Urinary bladder (tissue), 4 donors: ENCODE data around the gene PRMT2. TPM values are rescaled to one million over a fixed set of nuclear protein-coding genes. Genes with fewer than 3 reads are reported as not detected.

Source experiments
- DNase-seq: peaks from one replicate; pipeline ENCODE4 v3.0.0-alpha.2; 2015; ENCODE audit errors: extremely low spot score
- H3K27ac ChIP-seq: one replicate; pipeline ENCODE4 v1.5.1; 2013; ENCODE audit warnings: low read depth, mild to moderate bottlenecking, moderate library complexity
- H3K36me3 ChIP-seq: one replicate; pipeline ENCODE4 v1.6.1; 2013; ENCODE audit warnings: mild to moderate bottlenecking, moderate library complexity; ENCODE audit not compliant: insufficient read depth
- H3K4me1 ChIP-seq: one replicate; pipeline ENCODE4 v1.6.1; 2013; ENCODE audit warnings: mild to moderate bottlenecking, moderate library complexity; ENCODE audit not compliant: insufficient read depth
- H3K4me3 ChIP-seq: one replicate; pipeline ENCODE4 v1.5.1; 2013; ENCODE audit warnings: low read depth, low read length
- WGBS: extraction: QIAGEN DNeasy Blood & Tissue Kit; methylation state at CpG from one replicate; pipeline ENCODE4 v1.1.7; 2013; 5-methylcytosine and 5-hydroxymethylcytosine counted together
- polyA plus RNA-seq: library from polyadenylated mRNA; stranded (reverse); fragments of 200-250 nt; gene quantifications from one replicate; pipeline ENCODE4 v1.2.3, GENCODE V29; 2013
- total RNA-seq: library from RNA; depleted of rRNA; stranded (reverse); fragments of >200 nt; gene quantifications from one replicate; pipeline ENCODE4 v1.2.3, GENCODE V29; 2014
- donor health status: healthy with polysubstance abuse.
- donor health status: healthy.

PRMT2 gene
- total and polyA plus RNA-seq, 2 donors: 122 to 145 TPM

DNA sequence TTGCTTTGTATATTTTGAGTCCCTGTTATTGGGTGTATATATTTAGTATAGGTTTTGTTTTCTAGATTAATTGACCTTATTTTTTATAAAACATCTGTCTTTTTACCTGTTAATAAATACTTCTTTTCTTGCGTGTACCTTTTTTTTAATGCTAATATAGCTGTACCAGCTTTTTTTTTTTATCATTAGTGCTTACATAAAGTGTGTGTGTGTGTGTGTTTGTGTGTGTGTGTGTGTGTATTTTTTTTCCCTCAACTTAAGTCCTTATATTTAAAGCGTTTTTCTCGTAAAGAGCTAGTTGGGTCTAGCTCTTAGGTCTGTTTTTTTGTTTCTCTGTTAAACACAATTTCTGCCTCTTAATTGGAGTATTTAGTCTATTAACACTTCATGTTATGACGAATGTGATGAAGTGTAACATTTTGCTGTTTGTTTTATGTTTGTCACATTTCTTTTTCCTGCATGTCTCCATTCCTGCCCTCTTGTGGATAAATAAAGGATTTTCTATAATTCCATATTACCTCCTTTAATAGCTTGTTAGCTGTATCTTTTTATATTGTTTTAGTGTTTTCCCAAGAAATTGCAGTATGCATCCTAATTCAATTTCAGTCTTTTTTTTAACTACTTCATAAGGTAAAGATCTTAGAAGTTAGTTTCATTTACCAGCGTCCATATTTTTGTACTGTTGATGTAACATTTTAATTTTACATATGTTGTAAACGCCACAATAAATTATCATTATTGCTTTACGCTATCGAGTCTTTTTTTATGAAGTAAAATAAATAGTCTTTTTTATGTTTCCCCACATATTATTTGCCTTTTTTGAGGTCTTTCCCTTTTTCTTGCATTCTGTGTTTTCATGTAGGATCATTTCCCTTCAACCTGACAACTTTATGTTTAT lies 4.3 kb downstream of the PRMT2 start:
- 84% methylated on average over 8 of the region's 8 CpGs for WGBS

DNA sequence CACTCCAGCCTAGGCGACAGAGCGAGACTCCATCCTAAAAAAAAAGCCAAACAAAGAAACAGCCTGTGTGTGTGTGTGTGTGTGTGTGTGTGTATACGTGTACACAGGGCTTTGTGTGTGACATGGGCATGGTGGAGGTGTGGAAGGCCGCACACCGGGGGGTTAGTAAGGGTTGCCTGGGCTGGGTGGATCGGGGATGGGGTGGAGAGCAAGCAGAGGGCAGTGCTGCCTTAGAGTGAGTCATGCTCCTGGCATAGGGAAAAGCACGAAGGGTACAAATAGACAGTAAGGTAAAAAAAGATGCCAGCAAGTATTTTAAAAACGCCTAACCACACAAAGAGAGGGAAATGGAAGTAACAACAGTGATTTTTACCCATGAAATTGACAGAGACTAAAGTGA lies 6.2 kb downstream of the PRMT2 start:
- WGBS: 82% methylated on average over 8 of the region's 8 CpGs
- DNase-seq: no peak
- H3K4me1 ChIP-seq: no peaks in the 10 kb centered on the region
- no peak overlapping the region for H3K27ac ChIP-seq
- no peak overlapping the region for H3K4me3 ChIP-seq
- H3K36me3 ChIP-seq: peaks cover 10% of the 10 kb centered on the region

More for the DNA sequence above, 4.3 kb downstream of the PRMT2 start:
- H3K36me3 ChIP-seq: peaks cover 10% of the 10 kb centered on the region
- DNase-seq: no peak
- no peaks in the 10 kb centered on the region for H3K4me1 ChIP-seq
- H3K4me3 ChIP-seq: no peak overlapping the region
- no peak overlapping the region for H3K27ac ChIP-seq

DNA sequence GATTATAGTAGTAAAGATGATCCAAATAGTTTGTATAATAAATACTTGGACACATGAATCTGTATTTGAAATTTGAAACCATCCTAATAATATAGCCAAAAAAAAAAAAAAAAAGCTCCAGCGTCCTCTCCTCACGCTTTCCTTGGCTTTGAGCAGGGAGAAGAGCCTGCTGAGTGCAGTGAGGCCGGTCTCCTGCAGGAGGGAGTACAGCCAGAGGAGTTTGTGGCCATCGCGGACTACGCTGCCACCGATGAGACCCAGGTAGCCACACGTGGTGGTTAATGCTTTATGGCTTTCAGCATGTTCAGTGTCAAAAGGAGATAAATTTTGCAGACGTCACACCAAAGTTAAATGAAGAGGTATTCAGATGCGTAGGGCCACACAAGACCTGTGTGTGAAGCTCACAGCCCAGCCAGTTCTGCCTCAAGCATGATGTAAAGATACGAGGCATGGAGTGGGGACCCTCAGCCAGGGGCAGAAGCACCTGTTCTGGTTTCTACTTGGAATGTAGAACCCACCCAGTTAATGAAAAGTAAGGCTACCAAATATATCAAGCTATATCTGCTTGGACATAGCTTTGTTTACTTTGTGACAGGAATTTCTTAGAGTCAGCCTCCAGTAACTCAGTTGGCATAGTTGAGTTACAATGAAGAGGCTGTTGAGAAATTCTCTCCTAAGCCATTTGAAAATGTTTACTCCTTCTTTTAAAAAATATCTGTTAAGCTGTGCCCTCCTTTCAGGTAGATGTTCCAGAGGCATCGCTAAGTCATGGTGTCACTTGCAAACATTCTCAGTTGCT lies 8.1 kb downstream of the PRMT2 start:
- Histone ChIP-seq H3K36me3 (peaks cover 10% of the 10 kb centered on the region), H3K4me3 (no peak overlapping the region), H3K4me1 (no peaks in the 10 kb centered on the region), H3K27ac (no peak overlapping the region)
- WGBS: 68% methylated on average over 12 of the region's 12 CpGs
- no peak for DNase-seq

DNA sequence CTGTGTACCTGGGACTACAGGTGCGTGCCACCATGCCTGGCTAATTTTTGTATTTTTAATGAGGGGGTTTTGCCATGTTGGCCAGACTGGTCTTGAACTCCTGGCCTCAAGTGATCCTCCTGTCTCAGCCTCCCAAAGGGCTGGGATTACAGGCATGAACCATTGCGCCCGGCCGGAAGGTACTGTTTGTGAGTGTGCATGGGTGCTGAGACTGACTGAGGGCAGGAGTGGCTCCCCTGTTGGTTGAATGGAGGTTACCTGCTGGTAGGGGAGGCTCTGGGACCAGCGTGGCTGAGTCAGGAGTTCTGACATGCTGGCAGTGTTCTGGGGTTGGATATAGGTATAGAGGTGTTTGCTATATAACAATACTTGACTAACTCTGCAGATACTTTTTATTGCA lies 10.4 kb downstream of the PRMT2 start:
- H3K4me1 ChIP-seq: no peaks in the 10 kb centered on the region
- peaks cover 10% of the 10 kb centered on the region for H3K36me3 ChIP-seq
- H3K4me3 ChIP-seq: no peak overlapping the region
- 98% methylated on average over 5 of the region's 5 CpGs for WGBS
- H3K27ac ChIP-seq: no peak overlapping the region
- no peak for DNase-seq

DNA sequence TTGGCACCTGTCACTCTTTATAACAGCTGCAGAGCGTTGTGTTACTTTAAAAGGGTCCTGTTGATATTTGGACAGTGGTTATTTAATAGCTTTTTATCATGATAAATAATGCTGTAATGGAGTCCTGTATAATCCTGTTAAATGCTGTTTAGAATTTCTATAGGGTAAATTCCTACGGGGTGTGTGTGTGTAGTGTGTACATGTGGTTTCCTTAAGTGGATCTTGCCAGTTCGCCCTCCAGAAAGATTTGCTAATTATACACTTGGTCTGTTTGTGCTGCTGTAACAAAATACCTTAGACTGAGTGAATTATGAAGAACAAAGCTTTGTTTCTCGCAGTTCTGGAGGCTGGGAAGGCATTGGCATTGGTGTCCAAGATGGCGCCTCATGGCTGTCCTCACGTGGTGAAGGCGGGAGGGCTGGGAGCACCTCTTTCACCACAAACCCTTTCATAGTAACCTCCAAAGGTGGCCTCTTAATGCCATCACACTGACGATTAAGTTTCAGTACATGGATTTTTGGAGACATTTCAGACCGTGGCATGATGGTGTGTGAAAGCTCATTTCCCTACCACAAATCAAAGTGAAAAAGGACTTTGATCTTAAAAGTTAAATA lies 11.2 kb downstream of the PRMT2 start:
- 94% methylated on average over 9 of the region's 9 CpGs for WGBS
- no peak for DNase-seq
- Histone ChIP-seq H3K36me3 (peaks cover 10% of the 10 kb centered on the region), H3K4me1 (no peaks in the 10 kb centered on the region), H3K27ac (no peak overlapping the region), H3K4me3 (no peak overlapping the region)

DNA sequence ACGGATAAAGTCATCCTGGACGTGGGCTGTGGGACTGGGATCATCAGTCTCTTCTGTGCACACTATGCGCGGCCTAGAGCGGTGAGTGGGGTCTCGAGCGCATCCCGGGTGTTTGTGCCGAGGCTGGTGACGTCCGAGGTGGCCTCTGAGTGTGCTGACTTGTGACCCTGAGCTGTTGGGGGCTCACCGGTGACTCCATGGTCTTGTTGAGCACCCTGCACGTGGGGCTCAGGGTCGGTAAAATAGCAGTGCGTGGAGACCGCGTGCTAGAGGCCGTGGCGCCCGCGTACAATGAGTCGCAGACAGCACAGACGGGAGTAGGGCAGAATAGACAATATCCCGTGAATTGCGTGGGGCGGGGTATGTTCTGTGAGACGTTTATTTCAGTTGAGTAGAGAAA lies 13.1 kb downstream of the PRMT2 start:
- Histone ChIP-seq H3K36me3 (peaks cover 10% of the 10 kb centered on the region), H3K27ac (no peak overlapping the region), H3K4me3 (no peak overlapping the region), H3K4me1 (no peaks in the 10 kb centered on the region)
- WGBS: 93% methylated on average over 27 of the region's 27 CpGs
- DNase-seq: no peak

DNA sequence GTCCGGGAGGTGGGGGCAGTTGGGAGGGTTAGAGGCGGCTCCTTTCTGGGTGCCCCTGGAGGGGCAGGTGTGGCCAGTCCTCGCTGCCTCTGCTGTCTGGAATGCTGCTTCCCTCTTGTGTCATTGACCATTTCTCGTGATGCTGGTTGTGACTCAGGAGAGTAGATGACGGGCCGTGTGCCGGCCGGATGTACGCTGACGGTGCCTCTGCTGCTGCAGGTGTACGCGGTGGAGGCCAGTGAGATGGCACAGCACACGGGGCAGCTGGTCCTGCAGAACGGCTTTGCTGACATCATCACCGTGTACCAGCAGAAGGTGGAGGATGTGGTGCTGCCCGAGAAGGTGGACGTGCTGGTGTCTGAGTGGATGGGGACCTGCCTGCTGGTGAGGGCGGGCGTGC lies 13.9 kb downstream of the PRMT2 start:
- H3K36me3 ChIP-seq: peaks cover 5% of the 10 kb centered on the region
- 94% methylated on average over 19 of the region's 19 CpGs for WGBS
- no peaks in the 10 kb centered on the region for H3K4me1 ChIP-seq
- no peak for DNase-seq
- H3K27ac ChIP-seq: no peak overlapping the region
- H3K4me3 ChIP-seq: no peak overlapping the region

DNA sequence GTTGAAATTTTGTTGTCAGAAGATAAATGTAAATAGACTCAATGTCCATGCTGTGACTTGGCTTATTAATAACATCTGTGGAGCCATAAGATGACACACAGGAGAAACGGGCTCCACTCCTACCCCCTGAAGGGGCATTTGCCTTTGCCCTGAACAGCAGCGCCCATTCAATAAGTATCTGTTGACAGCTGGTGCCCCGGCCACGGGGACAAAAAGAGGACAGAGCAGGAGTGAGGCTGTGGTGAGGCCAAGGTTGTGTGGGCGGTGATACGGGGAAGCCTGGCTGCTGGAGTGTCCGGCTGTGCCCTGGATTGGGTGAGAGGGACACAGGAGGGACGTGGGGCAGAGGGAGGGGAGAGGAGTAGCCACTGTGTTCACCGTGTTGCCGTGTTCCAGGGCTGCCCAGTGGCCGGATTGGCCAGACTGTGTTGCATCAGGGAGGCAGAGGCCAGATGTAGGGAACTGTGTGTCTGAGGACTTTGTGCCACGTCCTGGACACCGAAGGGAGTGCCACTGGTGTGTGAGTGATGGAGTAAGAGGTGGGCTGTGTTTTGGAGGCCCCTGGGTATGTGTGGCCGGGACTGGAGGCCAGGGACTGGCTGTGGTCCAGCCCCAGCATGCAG lies 15.1 kb downstream of the PRMT2 start:
- H3K4me1 ChIP-seq: no peaks in the 10 kb centered on the region
- no peak for DNase-seq
- H3K36me3 ChIP-seq: peaks cover 2% of the 10 kb centered on the region
- no peak overlapping the region for H3K4me3 ChIP-seq
- no peak overlapping the region for H3K27ac ChIP-seq
- 88% methylated on average over 14 of the region's 14 CpGs for WGBS

DNA sequence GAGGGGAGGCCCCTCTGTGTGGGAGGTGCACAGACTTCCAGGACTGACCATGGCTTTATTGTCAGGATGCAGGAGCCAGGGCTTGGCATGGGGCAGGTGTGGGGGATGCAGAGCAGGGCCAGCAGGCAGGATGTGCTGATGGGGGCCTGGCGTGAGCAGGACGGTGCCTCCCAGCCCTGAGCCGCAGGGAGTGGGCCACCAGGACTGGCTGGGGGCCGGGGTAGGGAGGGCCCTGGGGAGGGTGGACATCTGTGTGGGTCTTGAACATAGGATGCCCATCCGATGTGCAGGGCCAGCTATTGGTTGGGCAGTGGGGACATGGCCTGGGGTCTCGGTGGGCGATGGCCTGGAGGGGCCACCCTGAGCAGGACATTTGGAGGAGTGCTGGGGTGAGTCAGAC lies 15.6 kb downstream of the PRMT2 start:
- Histone ChIP-seq H3K4me3 (no peak overlapping the region), H3K36me3 (peaks cover 2% of the 10 kb centered on the region), H3K4me1 (no peaks in the 10 kb centered on the region), H3K27ac (no peak overlapping the region)
- DNase-seq: no peak
- over 99% methylated on average over 7 of the region's 7 CpGs for WGBS

DNA sequence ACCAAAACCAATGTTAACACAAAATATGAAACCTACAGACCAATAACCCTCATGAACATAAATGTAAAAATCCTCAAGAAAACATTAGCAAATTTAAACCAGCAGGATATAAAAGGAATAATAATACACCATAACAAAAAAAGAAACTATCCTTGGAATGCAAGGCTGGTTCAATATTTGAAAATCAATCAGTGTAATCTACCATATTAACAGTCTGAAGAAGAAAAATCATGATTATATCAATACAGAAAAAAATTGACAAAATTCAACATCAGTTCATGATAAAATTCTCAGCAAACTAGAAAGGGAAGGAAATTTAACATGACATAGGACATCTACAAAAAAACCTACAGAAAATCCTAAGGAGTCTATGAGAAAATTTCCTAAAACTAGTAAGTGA lies 19.8 kb downstream of the PRMT2 start:
- Histone ChIP-seq H3K27ac (no peak overlapping the region), H3K4me3 (no peak overlapping the region), H3K4me1 (no peaks in the 10 kb centered on the region), H3K36me3 (peaks cover 2% of the 10 kb centered on the region)
- DNase-seq: no peak

DNA sequence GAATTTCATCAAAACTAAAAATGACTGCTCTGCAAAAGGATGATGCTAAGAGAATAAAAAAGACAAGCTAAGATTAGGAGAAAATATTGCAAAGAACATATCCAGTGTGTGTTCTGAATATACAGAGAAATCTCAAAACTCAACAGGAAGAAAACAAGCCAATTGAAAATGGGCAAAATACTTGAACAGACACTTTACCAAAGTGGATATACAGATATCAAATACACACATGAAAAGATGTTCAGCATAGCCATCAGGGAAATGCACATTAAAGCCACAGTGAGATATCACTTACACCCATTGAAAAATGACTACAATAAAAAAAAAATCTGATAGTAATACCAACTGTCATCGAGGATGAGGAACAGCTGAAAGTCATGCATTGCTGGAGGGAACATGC lies 21.3 kb downstream of the PRMT2 start:
- H3K36me3 ChIP-seq: peaks cover 2% of the 10 kb centered on the region

DNA sequence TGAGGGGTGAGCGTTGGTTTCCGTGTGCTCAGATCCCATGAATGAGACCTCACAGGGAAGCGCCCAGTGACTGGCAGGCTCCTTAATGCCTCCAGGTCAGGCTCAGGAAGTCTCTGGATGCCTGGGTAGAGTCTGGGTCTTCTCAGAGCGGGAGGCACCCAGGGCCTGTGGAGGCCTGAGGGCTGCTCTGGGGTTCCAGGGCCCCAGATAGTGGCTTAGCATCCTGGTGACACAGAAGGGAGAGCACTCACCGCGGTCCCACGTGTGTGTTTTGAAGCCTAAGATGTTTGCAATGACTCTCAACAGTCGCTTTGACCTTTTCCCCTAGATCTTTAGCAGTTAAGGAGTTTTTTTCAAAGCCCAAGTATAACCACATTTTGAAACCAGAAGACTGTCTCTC lies 25.0 kb downstream of the PRMT2 start:
- 94% methylated on average over 8 of the region's 8 CpGs for WGBS
- no peak overlapping the region for H3K4me3 ChIP-seq
- H3K36me3 ChIP-seq: no peaks in the 10 kb centered on the region
- no peak overlapping the region for H3K27ac ChIP-seq
- H3K4me1 ChIP-seq: no peaks in the 10 kb centered on the region
- DNase-seq: no peak

More for the DNA sequence above, 21.3 kb downstream of the PRMT2 start:
- DNase-seq: no peak
- H3K4me3 ChIP-seq: no peak overlapping the region
- WGBS: 98% methylated on average over 1 of the region's 1 CpG
- no peak overlapping the region for H3K27ac ChIP-seq
- no peaks in the 10 kb centered on the region for H3K4me1 ChIP-seq

DNA sequence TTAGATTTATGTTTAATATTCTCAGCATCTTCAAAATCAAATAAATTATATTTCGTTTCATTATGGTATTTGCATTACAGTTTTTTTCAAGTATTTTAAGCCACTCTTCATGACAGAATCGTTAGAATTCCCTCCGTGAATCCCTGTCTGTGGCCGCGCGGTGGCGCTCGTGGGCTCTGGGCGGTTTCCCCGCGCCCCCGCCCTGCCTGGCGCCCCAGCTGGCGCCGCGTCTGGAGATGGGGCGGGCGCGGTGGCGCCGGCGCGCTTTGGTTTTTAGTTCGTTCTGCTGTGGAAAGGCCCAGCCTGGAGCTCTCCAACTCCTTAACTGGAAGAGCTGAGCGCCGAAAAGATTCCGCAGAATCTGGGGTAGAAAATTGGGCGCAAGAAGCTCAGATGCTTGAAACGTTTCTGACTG lies 25.7 kb downstream of the PRMT2 start:
- Histone ChIP-seq H3K4me3 (peak overlapping the region; percentile 20), H3K4me1 (no peaks in the 10 kb centered on the region), H3K36me3 (no peaks in the 10 kb centered on the region), H3K27ac (no peak overlapping the region)
- no peak for DNase-seq
- 13% methylated on average over 29 of the region's 29 CpGs for WGBS
